AG09309 (cell line): ENCODE results near the gene TUBA4A.

Experiments used
- DNase-seq: peaks from one replicate; pipeline ENCODE4 v3.0.0-alpha.2; 2010; ENCODE audit warnings: low read depth
- H3K4me3 ChIP-seq: 2 replicates; pipeline ENCODE4 v1.5.1; 2011; ENCODE audit warnings: mild to moderate bottlenecking, low read depth, low read length, moderate library complexity; ENCODE audit not compliant: control insufficient read depth
- TF ChIP-seq, protein P1 (sequence below): IDR thresholded peaks from 2 replicates; pipeline ENCODE4 v1.5.1; 2011; ENCODE audit warnings: mild to moderate bottlenecking, low read depth, low read length, inconsistent platforms; ENCODE audit not compliant: insufficient read depth, control insufficient read depth; ENCODE audit errors: missing control alignments

TUBA4A gene

DNA sequence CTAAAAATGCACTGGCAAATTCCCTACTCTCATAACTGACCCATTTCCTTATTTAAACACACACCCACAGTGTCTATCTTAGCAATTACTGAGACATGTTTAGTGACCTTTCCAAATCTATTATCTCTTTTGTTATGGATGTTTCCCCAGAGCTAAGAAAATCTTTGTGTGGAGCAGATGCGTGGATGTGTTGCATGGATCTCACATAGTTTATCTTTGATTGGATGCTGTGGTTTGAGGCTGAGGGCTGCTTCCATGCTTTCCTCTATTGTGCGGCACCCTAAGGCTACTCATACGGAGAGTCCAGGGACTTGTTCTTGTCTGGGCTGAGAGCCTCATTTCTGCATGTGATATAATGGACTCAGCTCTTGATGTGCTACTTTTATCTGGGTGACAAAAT lies 19.4 kb downstream of the TUBA4A start:
- TF ChIP-seq, protein P1, sequence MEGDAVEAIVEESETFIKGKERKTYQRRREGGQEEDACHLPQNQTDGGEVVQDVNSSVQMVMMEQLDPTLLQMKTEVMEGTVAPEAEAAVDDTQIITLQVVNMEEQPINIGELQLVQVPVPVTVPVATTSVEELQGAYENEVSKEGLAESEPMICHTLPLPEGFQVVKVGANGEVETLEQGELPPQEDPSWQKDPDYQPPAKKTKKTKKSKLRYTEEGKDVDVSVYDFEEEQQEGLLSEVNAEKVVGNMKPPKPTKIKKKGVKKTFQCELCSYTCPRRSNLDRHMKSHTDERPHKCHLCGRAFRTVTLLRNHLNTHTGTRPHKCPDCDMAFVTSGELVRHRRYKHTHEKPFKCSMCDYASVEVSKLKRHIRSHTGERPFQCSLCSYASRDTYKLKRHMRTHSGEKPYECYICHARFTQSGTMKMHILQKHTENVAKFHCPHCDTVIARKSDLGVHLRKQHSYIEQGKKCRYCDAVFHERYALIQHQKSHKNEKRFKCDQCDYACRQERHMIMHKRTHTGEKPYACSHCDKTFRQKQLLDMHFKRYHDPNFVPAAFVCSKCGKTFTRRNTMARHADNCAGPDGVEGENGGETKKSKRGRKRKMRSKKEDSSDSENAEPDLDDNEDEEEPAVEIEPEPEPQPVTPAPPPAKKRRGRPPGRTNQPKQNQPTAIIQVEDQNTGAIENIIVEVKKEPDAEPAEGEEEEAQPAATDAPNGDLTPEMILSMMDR: no peak
- no peak for DNase-seq
- no peak overlapping the region for H3K4me3 ChIP-seq

DNA sequence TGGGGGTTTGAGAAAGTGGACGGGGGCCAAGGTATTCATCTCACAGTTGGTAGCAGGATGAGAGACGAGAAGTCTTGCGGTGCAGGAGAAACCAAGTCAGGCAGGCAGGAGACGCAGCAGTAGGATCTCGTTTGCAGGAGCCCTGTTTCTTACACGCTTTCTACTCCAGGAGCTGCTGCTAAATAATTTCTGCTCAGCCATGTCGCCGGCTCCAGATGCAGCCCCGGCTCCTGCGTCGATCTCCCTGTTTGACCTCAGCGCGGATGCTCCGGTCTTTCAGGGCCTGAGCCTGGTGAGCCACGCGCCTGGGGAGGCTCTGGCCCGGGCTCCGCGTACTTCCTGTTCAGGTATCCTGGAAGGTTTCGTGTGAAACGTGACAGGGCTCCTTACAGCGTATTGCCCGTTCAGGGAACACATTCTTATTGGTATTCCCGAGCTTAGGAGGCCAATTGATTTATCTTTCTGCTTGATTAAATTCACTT lies 23.6 kb downstream of the TUBA4A start:
- H3K4me3 ChIP-seq: peak overlapping the region; percentile 86
- no peak for DNase-seq
- TF ChIP-seq, protein P1: no peak

DNA sequence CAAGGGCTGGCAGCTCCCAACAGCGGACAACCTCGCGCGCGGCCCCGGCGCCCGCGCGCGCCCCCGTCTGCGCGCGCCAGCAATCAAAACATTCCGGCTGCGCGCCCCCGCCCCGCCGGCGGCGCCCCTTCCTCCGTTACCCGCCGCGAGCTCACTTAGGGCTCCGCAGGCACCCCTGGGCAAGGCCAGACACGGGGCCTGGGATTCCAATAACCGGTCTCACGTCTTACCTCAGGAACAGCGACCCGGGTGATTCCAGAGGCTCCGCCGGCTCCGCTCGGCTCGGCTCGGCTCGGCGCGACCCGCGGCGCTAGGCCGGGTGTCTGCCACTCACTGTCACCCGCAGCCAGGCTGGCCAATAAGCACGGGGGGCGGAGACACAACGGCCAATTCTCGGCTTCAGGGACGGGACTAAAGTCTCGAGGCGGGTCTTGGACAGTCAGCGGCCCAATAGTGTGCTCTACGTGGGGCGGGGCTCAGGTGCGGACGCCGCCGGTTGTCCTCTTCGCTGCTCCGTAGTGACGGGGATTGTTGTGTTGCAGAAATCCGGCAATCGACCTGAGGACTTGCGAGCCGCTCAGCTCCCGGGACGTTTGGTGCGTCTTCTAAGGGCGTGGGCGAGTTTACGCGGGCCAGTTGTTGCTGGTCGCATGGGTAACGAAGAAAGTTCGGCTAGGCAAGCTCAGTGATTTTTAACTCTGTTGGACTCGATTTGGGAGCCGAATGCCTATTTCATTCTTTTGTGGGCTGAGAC lies 24.2 kb downstream of the TUBA4A start, which contains the start of the genes ANKZF1 and ATG9A:
TSS of gene ANKZF1 (plus strand) at position 502 of the 754 bp plus-strand sequence. CDS start 452 bp downstream, outside the sequence.
TSS of gene ATG9A (minus strand) at position 332 of the 754 bp plus-strand sequence. CDS start 1,612 bp downstream, outside the sequence.
- peak within 1 kb of the TSS; percentile 86 for H3K4me3 ChIP-seq
- TF ChIP-seq, protein P1: no peak
- peak; percentile 93 for DNase-seq

DNA sequence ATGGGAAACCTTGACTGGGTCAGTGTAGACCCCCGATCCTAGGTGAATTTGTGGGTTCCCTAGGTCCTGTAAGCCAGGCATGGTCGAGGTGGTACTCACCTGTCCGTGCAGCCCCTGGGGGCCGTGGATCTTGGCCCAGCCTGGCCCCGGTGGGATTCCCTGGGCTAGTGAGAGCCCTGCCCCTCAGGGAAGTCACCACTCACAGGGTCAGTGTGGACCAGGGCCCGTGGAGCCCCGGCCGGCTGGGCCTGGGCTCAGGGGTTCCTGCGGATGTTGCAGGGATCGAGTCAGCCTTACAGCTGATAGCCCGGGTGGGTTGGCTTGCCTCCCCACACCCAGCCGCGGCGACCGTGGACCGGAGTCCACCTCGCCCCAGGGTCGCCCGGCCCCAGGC lies 24.8 kb downstream of the TUBA4A start:
- DNase-seq: no peak
- TF ChIP-seq, protein P1: no peak
- peak overlapping the region; percentile 86 for H3K4me3 ChIP-seq

DNA sequence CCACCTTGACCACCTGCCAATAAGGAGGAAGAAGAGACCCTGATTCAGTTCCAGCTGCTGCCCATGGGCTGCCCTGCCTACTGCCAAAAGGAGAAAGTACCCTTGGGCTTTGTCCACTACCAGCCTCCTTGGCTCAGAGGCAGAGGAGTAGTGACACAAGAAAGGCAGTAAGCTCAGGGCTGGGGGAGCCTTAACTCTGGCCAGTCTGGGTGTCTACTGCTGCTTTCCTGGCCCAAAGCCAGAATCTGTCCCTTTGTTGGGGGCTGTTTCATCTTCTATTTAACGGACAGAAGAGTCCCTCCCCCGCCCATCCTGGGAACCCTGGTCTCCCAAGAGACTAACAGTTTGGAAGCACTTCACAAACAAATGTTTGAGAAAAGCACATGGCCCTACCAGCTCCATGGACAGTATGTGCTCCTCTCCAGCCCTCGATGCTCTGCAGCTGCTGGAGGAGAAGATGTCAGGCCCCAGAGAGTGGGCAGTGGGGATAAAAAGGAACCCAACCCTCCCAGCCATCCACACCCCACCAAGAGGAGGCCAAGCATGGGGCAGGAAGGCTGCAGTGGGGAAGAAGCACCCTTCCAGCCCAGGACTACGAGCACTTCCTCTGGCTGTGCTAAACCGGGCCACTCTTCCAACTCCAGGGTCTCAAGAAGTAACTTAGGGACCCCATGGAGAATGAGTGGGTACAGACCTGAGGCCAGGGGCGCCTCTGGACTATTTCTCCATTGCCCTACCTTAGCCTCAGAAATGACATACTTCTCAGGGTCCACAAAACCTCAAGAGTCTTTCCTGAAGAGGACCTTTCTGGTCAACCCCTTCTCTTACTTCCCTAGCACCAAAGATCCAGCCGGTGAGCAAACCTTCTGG lies 25.4 kb downstream of the TUBA4A start:
- peak overlapping the region; percentile 86 for H3K4me3 ChIP-seq
- DNase-seq: no peak
- TF ChIP-seq, protein P1: no peak

DNA sequence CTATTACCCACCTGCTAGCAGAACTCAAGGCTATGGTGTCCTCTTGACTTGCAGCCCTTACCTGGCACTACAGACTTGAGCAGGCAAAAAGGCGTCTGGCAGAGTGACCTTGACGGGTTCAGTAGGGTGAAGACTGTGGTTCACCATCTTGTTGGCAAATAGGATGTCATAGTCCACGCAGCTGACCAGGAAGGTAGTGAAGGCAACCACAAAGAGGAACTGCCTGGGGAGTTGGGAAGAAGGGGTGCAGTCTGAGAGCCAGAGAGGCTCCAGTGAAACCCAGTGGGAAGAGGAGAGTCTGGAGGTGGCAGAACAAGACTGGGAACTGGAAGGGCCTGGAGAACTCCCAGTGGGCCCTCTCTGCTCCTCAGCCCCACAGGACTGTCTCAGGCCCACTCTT lies 28.4 kb downstream of the TUBA4A start:
- DNase-seq: no peak
- TF ChIP-seq, protein P1: no peak
- no peak overlapping the region for H3K4me3 ChIP-seq
